Measurements from ENCODE around the gene SPDYE3. TPM values are rescaled to one million over a fixed set of nuclear protein-coding genes. Genes with fewer than 3 reads are reported as not detected.

Gene SPDYE3
- total and polyA plus RNA-seq, 2 of the 13 experiments (the other 11 are each of a cell fraction or from before 2014, with no cell fraction given): not detected

DNA sequence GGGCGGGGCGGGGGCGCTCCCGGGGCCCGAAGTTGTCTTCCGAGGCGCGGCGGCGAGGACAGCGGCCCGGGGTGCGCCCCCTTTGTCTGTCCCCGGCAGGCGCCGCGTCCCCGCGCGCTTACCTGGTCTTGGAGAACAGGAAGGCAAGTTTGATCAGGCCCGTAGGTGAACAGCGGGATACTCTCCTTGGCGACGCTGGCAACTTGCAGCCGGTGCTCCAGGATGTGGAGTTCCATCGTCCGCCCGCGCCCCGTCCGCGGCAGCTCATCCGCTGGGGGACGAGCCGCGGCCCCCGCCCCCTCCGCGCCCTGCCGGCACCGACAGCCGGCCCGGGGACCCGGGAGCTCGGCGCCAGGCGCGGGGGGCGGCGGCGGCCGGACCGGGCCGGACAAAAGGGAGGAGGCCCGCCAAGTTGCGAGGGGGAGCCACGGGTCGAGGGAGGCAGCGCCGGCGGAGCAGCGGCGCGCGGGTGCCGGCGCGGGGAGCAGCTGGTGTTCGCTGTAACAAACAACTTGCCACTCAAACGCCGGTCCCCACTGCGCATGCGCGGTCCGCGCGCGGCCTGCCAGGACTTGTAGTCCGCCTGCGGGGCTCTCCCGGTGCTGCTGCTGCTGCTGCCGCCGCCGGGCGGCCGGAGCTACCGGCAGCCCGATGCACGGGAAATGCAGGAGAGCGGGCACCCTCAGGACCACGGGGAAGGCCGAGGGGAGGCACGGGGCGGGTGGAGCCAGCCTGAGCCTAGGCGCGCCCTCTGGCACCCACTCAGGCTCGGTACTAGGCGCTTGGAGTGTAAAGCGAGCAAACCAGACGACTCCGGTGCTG lies 35.6 kb upstream of the SPDYE3 start (continued):
- TF ChIP-seq SOX6 (IDR thresholded peaks at IDR 0.05) (no peak), SOX6 (CRISPR knock-in tag; IDR thresholded peaks at IDR 0.05) (peak; percentile 61), TP53 (CRISPR knock-in tag; conservative IDR thresholded peaks at IDR 0.05) (no peak), ZNF546 (CRISPR knock-in tag; conservative IDR thresholded peaks at IDR 0.05) (no peak), NR2C2 (CRISPR knock-in tag; IDR thresholded peaks at IDR 0.05; ENCODE audit: borderline replicate concordance) (0 out of 2 replicates have a peak, but pooled peaks have one; percentile 26), SAP130 (CRISPR knock-in tag; IDR thresholded peaks at IDR 0.05; ENCODE audit: low read depth) (peak; percentile 71), RBAK (CRISPR knock-in tag; IDR thresholded peaks at IDR 0.05) (no peak), ATAD3A (CRISPR knock-in tag; IDR thresholded peaks at IDR 0.05) (no peak), NR1H2 (CRISPR knock-in tag; IDR thresholded peaks at IDR 0.05; ENCODE audit: borderline replicate concordance, low read depth) (no peak), RAD21 (CRISPR knock-in tag; IDR thresholded peaks at IDR 0.05) (peak; percentile 80), ETV5 (CRISPR knock-in tag; IDR thresholded peaks at IDR 0.05; ENCODE audit: borderline replicate concordance) (no peak)
- TF ChIP-seq, protein P1, sequence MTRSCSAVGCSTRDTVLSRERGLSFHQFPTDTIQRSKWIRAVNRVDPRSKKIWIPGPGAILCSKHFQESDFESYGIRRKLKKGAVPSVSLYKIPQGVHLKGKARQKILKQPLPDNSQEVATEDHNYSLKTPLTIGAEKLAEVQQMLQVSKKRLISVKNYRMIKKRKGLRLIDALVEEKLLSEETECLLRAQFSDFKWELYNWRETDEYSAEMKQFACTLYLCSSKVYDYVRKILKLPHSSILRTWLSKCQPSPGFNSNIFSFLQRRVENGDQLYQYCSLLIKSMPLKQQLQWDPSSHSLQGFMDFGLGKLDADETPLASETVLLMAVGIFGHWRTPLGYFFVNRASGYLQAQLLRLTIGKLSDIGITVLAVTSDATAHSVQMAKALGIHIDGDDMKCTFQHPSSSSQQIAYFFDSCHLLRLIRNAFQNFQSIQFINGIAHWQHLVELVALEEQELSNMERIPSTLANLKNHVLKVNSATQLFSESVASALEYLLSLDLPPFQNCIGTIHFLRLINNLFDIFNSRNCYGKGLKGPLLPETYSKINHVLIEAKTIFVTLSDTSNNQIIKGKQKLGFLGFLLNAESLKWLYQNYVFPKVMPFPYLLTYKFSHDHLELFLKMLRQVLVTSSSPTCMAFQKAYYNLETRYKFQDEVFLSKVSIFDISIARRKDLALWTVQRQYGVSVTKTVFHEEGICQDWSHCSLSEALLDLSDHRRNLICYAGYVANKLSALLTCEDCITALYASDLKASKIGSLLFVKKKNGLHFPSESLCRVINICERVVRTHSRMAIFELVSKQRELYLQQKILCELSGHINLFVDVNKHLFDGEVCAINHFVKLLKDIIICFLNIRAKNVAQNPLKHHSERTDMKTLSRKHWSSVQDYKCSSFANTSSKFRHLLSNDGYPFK (CRISPR knock-in tag; IDR thresholded peaks at IDR 0.05; ENCODE audit: borderline replicate concordance): peak; percentile 56; the same call in 1 of the 2 replicates
- TF ChIP-seq, protein P2, sequence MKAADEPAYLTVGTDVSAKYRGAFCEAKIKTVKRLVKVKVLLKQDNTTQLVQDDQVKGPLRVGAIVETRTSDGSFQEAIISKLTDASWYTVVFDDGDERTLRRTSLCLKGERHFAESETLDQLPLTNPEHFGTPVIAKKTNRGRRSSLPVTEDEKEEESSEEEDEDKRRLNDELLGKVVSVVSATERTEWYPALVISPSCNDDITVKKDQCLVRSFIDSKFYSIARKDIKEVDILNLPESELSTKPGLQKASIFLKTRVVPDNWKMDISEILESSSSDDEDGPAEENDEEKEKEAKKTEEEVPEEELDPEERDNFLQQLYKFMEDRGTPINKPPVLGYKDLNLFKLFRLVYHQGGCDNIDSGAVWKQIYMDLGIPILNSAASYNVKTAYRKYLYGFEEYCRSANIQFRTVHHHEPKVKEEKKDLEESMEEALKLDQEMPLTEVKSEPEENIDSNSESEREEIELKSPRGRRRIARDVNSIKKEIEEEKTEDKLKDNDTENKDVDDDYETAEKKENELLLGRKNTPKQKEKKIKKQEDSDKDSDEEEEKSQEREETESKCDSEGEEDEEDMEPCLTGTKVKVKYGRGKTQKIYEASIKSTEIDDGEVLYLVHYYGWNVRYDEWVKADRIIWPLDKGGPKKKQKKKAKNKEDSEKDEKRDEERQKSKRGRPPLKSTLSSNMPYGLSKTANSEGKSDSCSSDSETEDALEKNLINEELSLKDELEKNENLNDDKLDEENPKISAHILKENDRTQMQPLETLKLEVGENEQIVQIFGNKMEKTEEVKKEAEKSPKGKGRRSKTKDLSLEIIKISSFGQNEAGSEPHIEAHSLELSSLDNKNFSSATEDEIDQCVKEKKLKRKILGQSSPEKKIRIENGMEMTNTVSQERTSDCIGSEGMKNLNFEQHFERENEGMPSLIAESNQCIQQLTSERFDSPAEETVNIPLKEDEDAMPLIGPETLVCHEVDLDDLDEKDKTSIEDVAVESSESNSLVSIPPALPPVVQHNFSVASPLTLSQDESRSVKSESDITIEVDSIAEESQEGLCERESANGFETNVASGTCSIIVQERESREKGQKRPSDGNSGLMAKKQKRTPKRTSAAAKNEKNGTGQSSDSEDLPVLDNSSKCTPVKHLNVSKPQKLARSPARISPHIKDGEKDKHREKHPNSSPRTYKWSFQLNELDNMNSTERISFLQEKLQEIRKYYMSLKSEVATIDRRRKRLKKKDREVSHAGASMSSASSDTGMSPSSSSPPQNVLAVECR (CRISPR knock-in tag; IDR thresholded peaks at IDR 0.05; ENCODE audit: borderline replicate concordance): peak; percentile 80
- TF ChIP-seq, protein P3, sequence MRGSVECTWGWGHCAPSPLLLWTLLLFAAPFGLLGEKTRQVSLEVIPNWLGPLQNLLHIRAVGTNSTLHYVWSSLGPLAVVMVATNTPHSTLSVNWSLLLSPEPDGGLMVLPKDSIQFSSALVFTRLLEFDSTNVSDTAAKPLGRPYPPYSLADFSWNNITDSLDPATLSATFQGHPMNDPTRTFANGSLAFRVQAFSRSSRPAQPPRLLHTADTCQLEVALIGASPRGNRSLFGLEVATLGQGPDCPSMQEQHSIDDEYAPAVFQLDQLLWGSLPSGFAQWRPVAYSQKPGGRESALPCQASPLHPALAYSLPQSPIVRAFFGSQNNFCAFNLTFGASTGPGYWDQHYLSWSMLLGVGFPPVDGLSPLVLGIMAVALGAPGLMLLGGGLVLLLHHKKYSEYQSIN (CRISPR knock-in tag; IDR thresholded peaks at IDR 0.05; ENCODE audit: borderline replicate concordance): no peak

All from HepG2 (cell line).